Adipocyte (in vitro differentiated cells): ENCODE data around the gene TTYH3.
A peak's percentile ranks its signal among the peaks of the same experiment; 100 is the strongest.
"Not testable (repeated sequence)": the region's sequence is repeated elsewhere in the genome, so short reads cannot be mapped to it uniquely, and the experiment has no call there.

Experiments
- DNase-seq: peaks from one replicate; pipeline ENCODE4 v3.0.0-alpha.2; 2015; ENCODE audit warnings: low read depth
- H3K27me3 ChIP-seq: replicated peaks from 2 replicates; pipeline ENCODE4 v1.7.0; 2013; ENCODE audit warnings: mild to moderate bottlenecking, low read length, moderate library complexity; ENCODE audit not compliant: control insufficient read depth, insufficient read depth
- H3K36me3 ChIP-seq: 2 replicates; pipeline ENCODE4 v1.7.0; 2013; ENCODE audit warnings: low read length, mild to moderate bottlenecking, moderate library complexity; ENCODE audit not compliant: control insufficient read depth, insufficient read depth, severe bottlenecking
- H3K4me1 ChIP-seq: 2 replicates; pipeline ENCODE4 v1.7.0; 2013; ENCODE audit warnings: mild to moderate bottlenecking, low read length, moderate library complexity; ENCODE audit not compliant: control insufficient read depth, insufficient read depth
- H3K4me3 ChIP-seq: 2 replicates; pipeline ENCODE4 v1.7.0; 2013; ENCODE audit warnings: mild to moderate bottlenecking, low read length, moderate library complexity
- H3K9ac ChIP-seq: 2 replicates; pipeline ENCODE4 v1.7.0; 2013; ENCODE audit warnings: mild to moderate bottlenecking, low read length, moderate library complexity
- H3K9me3 ChIP-seq: 2 replicates; pipeline ENCODE4 v1.7.0; 2013; ENCODE audit warnings: mild to moderate bottlenecking, low read length, moderate library complexity; ENCODE audit not compliant: control insufficient read depth

The TTYH3 gene

GRCh38 chr7:2665359-2665791 lies 33.6 kb downstream of the TTYH3 start:
- Histone ChIP-seq H3K27me3 (peaks cover 3% of the 10 kb centered on the region), H3K9ac (no peak overlapping the region), H3K9me3 (peaks cover 2% of the 10 kb centered on the region), H3K4me3 (peak overlapping the region; percentile 33), H3K4me1 (no peaks in the 10 kb centered on the region), H3K36me3 (no peaks in the 10 kb centered on the region)
- DNase-seq: no peak

DNA sequence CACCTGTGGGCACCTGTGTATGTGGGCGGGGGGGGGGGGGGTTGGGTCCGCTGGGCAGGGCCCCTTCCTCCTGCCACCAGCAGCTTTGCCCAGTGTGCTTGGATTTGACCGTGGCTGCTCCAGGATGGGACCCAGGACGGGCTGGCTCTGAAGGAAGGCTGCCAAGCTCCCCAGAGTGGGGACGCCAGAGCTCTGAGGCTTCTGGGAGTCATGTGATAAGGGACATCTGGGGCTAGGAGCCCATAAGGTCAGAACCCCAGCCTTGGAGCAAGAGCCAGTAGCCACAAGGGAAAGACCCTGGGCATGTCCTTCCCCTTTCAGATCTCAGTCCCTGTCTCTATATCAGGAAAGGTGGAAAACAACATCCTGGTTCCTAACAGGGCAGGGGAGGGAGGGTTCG lies 34.4 kb downstream of the TTYH3 start:
- Histone ChIP-seq H3K4me3 (no peak overlapping the region), H3K36me3 (no peaks in the 10 kb centered on the region), H3K9ac (no peak overlapping the region), H3K4me1 (no peaks in the 10 kb centered on the region), H3K9me3 (peaks cover 2% of the 10 kb centered on the region), H3K27me3 (peaks cover 3% of the 10 kb centered on the region)
- no peak for DNase-seq

DNA sequence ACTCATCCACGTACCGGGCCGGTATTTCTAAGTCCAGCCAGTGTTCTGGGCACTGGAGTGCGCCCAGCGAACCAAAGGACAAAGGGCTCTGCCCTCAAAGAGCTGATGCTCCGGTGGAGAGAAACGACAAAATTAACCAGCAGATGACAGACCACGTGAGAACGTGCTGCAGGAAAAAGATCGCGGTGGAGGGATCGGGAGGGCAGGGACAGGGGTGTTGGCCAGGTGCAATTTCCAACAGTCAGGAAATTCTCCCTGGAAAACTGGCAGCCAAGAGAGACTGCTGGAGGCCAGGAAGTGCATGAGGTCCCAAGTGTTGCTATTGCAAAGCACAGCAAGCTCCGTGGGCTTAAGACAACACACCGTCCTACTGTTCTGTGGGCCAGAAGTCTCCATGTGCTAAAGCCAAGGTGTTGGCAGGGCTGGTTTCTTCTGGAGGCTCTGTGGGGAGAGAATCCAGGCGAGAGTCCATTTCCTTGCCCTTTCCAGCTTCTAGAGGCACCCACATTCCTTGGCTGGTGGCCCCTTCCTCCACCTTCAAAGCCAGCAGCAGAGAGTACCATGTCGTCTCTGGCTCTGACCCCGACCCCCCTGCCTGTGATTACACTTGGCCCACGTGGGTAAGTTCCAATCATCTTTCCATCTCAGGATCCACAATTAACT lies 34.9 kb downstream of the TTYH3 start:
- Histone ChIP-seq H3K9me3 (peaks cover 2% of the 10 kb centered on the region), H3K4me3 (no peak overlapping the region), H3K27me3 (peaks cover 3% of the 10 kb centered on the region), H3K9ac (no peak overlapping the region), H3K4me1 (no peaks in the 10 kb centered on the region), H3K36me3 (no peaks in the 10 kb centered on the region)
- DNase-seq: no peak

- H3K4me3 ChIP-seq: no peak overlapping the region
- H3K27me3 ChIP-seq: peaks cover 3% of the 10 kb centered on the region
- H3K9ac ChIP-seq: no peak overlapping the region
- H3K4me1 ChIP-seq: no peaks in the 10 kb centered on the region
- H3K36me3 ChIP-seq: no peaks in the 10 kb centered on the region
- peaks cover 2% of the 10 kb centered on the region for H3K9me3 ChIP-seq
- no peak for DNase-seq
These were observed 36.1 kb downstream of the TTYH3 start for GRCh38 chr7:2667843-2668242.

DNA sequence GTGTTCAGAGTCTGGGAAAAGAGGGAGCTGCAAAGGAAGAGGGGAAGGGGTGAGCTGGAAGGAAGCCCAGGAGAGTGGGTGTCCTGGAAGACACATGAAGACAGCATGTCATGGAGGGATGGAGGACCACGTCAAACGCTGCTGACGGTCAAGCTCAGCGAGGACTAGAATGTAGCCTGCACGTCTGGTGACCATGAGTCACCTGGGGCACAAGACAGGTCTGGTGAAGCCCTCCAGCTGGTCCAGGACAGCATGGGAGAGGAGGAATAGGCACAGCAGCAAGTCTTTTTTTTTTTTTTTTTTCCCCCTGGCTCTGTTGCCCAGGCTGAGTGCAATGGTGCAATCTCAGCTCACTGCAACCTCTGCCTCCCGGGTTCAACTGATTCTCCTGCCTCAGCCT lies 36.6 kb downstream of the TTYH3 start:
- no peak overlapping the region for H3K4me3 ChIP-seq
- peaks cover 2% of the 10 kb centered on the region for H3K9me3 ChIP-seq
- H3K9ac ChIP-seq: no peak overlapping the region
- H3K27me3 ChIP-seq: peaks cover 3% of the 10 kb centered on the region
- no peaks in the 10 kb centered on the region for H3K4me1 ChIP-seq
- no peak for DNase-seq
- H3K36me3 ChIP-seq: no peaks in the 10 kb centered on the region

DNA sequence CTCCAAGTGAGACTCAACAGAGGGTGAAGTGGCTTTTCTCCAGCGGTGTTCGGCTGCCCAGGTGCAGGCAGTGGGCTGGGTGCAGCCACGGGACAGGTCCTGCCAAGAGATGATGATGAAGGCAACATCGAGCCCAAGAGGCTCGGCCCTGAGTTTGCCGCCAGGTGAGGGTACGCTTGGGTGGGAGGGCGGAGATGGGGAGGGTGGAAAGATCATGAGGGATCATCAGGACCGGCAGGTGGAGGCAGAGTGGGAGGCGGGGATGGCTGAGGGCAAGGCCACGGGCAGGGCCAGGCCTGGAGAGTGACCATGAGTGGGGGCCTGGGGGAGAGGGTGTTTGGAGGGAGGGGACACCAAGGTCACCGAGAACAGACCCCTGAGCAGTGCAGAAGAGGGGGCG lies 38.4 kb downstream of the TTYH3 start:
- DNase-seq: no peak
- no peak overlapping the region for H3K9ac ChIP-seq
- H3K27me3 ChIP-seq: peaks cover 3% of the 10 kb centered on the region
- H3K36me3 ChIP-seq: no peaks in the 10 kb centered on the region
- no peak overlapping the region for H3K4me3 ChIP-seq
- H3K9me3 ChIP-seq: peaks cover 8% of the 10 kb centered on the region
- no peaks in the 10 kb centered on the region for H3K4me1 ChIP-seq

GRCh38 chr7:2670720-2671391 lies 39.1 kb downstream of the TTYH3 start:
- Histone ChIP-seq H3K9ac (no peak overlapping the region), H3K27me3 (peaks cover 3% of the 10 kb centered on the region), H3K9me3 (peaks cover 12% of the 10 kb centered on the region), H3K4me3 (no peak overlapping the region), H3K4me1 (no peaks in the 10 kb centered on the region), H3K36me3 (no peaks in the 10 kb centered on the region)
- DNase-seq: peak; percentile 81

- DNase-seq, H3K4me1 ChIP-seq, H3K27me3 ChIP-seq, H3K4me3 ChIP-seq, H3K36me3 ChIP-seq, H3K9ac ChIP-seq, H3K9me3 ChIP-seq: not testable (repeated sequence)
These were observed 41.4 kb downstream of the TTYH3 start for GRCh38 chr7:2673214-2673613.

DNA sequence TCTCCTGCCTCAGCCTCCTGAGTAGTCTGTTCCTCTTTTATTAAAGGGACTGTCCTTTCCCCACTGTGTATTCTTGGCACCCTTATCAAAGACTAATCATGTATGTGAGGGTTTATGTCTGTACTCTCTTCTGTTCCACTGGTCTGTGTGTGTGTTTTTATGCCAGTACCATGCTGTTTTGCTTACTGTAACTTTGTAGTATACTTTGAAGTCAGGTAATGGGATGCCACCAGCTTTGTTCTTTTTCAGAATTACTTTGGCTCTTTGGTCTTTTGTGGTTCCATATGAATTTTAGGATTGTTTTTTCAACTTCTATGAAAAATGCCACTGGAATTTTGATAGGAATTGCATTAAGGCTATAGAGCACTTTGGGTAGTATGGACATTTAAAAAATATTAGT lies 42.1 kb downstream of the TTYH3 start:
- Histone ChIP-seq H3K4me1 (no peaks in the 10 kb centered on the region), H3K27me3 (no peaks in the 10 kb centered on the region), H3K4me3 (no peak overlapping the region), H3K36me3 (no peaks in the 10 kb centered on the region), H3K9ac (no peak overlapping the region), H3K9me3 (peaks cover 9% of the 10 kb centered on the region)
- no peak for DNase-seq

- Histone ChIP-seq H3K36me3 (no peaks in the 10 kb centered on the region), H3K9me3 (peaks cover 9% of the 10 kb centered on the region), H3K9ac (no peak overlapping the region), H3K4me3 (no peak overlapping the region), H3K4me1 (no peaks in the 10 kb centered on the region), H3K27me3 (peaks cover 7% of the 10 kb centered on the region)
- DNase-seq: no peak
These were observed 43.5 kb downstream of the TTYH3 start for GRCh38 chr7:2675256-2675764.

GRCh38 chr7:2676576-2676975 lies 44.8 kb downstream of the TTYH3 start:
- peaks cover 10% of the 10 kb centered on the region for H3K27me3 ChIP-seq
- not testable (repeated sequence) for H3K9ac ChIP-seq, H3K36me3 ChIP-seq, H3K9me3 ChIP-seq, H3K4me1 ChIP-seq, H3K4me3 ChIP-seq, DNase-seq
